Measurements from ENCODE around the gene ACE. TPM values are rescaled to one million over a fixed set of nuclear protein-coding genes. Genes with fewer than 3 reads are reported as not detected.

The ACE gene
- total RNA-seq, 4 donors from 2014 or later: 3.1 to 5.8 (median 4.2) TPM

- Histone ChIP-seq H3K4me1 (peaks cover 0 to 5% (median 0%) of the 10 kb centered on the region in 3 donors), H3K27ac (no peak overlapping the region), H3K4me3 (no peak overlapping the region), H3K36me3 (no peaks in the 10 kb centered on the region), H3K27me3 (peaks cover 0 to 64% (median 0%) of the 10 kb centered on the region in 4 donors), H3K9me3 (no peaks in the 10 kb centered on the region)
- DNase-seq: no peak
- intact Hi-C loops (cut with DNase I): no loop called here
- WGBS, 2 donors: 100% methylated on average over 1 to 2 of the region's 3 CpGs
- TF ChIP-seq, protein P1, sequence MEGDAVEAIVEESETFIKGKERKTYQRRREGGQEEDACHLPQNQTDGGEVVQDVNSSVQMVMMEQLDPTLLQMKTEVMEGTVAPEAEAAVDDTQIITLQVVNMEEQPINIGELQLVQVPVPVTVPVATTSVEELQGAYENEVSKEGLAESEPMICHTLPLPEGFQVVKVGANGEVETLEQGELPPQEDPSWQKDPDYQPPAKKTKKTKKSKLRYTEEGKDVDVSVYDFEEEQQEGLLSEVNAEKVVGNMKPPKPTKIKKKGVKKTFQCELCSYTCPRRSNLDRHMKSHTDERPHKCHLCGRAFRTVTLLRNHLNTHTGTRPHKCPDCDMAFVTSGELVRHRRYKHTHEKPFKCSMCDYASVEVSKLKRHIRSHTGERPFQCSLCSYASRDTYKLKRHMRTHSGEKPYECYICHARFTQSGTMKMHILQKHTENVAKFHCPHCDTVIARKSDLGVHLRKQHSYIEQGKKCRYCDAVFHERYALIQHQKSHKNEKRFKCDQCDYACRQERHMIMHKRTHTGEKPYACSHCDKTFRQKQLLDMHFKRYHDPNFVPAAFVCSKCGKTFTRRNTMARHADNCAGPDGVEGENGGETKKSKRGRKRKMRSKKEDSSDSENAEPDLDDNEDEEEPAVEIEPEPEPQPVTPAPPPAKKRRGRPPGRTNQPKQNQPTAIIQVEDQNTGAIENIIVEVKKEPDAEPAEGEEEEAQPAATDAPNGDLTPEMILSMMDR (IDR thresholded peaks at IDR 0.05): no peak
- TF ChIP-seq POLR2A (IDR thresholded peaks at IDR 0.05): no peak
Observed at GRCh38 chr17:63506627-63507026, 29.8 kb downstream of the ACE start.

GRCh38 chr17:63511331-63511730 lies 34.5 kb downstream of the ACE start:
- Histone ChIP-seq H3K36me3 (no peaks in the 10 kb centered on the region), H3K4me3 (no peak overlapping the region), H3K27ac (no peak overlapping the region), H3K27me3 (peaks cover 0 to 29% (median 0%) of the 10 kb centered on the region in 4 donors), H3K4me1 (no peaks in the 10 kb centered on the region), H3K9me3 (no peaks in the 10 kb centered on the region)
- 84 to 90% methylated on average over 5 to 8 of the region's 8 CpGs for WGBS, 2 donors
- intact Hi-C loops (cut with DNase I): no loop called here
- no peak for TF ChIP-seq POLR2A (IDR thresholded peaks at IDR 0.05)
- TF ChIP-seq, protein P1 (IDR thresholded peaks at IDR 0.05): no peak
- no peak for DNase-seq

DNA sequence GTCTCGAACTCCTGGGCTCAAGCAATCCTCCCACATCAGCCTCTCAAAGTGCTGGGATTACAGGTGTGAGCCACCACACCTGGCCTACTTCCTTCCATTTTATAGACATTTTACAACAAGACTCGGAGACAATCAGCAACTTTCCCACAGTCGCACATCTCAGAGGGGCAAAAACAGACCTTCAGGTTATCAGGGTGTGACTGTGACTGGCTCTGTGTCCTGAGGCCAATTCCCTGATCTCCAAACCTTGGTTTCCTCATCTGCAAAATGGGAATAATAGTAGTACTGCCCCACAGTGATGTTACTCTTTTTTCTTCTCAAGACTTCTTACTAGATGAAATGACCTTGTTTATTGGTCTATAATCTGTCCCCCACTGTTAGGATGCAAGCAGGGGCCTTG lies 35.5 kb downstream of the ACE start:
- intact Hi-C loops (cut with DNase I): no loop called here
- Histone ChIP-seq H3K27me3 (peaks cover 0 to 27% (median 0%) of the 10 kb centered on the region in 4 donors), H3K4me1 (no peaks in the 10 kb centered on the region), H3K27ac (no peak overlapping the region), H3K36me3 (no peaks in the 10 kb centered on the region), H3K9me3 (no peaks in the 10 kb centered on the region), H3K4me3 (no peak overlapping the region)
- 89 to 94% methylated on average over 2 to 3 of the region's 3 CpGs for WGBS, 2 donors
- no peak for DNase-seq
- no peak for TF ChIP-seq POLR2A (IDR thresholded peaks at IDR 0.05)
- TF ChIP-seq, protein P1 (IDR thresholded peaks at IDR 0.05): no peak

DNA sequence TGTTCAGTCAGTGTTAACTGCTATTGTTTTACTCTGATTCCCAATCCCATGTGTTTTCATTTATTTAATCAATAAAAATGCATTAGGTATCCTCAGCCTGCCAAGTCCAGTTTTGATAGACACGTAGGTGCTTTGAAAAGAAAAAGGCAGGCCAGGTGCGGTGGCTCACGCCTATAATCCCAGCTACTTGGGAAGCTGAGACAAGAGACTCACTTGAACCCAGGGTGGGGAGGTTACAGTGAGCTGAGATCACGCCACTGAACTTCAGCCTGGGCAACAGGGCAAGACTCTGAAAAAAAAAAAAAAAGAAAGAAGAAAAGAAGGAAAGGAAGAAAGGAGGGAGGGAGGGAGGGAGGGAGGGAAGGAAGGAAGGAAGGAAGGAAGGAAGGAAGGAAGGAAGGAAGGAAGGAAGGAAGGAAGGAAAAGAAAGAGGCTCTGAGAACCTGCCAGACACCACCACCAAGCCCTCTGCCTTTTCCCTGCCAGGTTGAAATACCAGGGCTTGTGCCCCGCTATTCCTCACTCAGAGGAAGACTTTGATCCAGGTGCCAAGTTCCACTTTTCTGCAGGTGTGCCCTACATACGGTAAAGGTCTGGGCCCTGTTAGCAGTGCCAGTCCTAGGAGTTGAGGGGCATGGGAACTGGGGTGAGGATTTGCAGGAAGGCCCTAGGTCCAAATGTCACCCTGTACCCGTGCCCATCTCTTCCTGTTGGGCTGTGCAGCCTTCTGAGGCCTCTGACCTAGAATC lies 36.2 kb downstream of the ACE start:
- WGBS, 2 donors: 53 to 73% methylated on average over 6 of the region's 7 CpGs
- H3K27ac ChIP-seq: no peak overlapping the region
- H3K9me3 ChIP-seq: no peaks in the 10 kb centered on the region
- no peak for DNase-seq
- H3K27me3 ChIP-seq: peaks cover 0 to 27% (median 0%) of the 10 kb centered on the region in 4 donors
- intact Hi-C loops (cut with DNase I): no loop called here
- no peaks in the 10 kb centered on the region for H3K36me3 ChIP-seq
- H3K4me1 ChIP-seq: no peaks in the 10 kb centered on the region
- no peak overlapping the region for H3K4me3 ChIP-seq
- no peak for TF ChIP-seq POLR2A (IDR thresholded peaks at IDR 0.05)
- TF ChIP-seq, protein P1 (IDR thresholded peaks at IDR 0.05): no peak

GRCh38 chr17:63514477-63514876 lies 37.6 kb downstream of the ACE start:
- intact Hi-C loops (cut with DNase I): no loop called here
- Histone ChIP-seq H3K27me3 (peaks cover 0 to 26% (median 0%) of the 10 kb centered on the region in 4 donors), H3K36me3 (no peaks in the 10 kb centered on the region), H3K4me1 (no peaks in the 10 kb centered on the region), H3K4me3 (no peak overlapping the region), H3K27ac (no peak overlapping the region), H3K9me3 (no peaks in the 10 kb centered on the region)
- 73 to 79% methylated on average over 3 of the region's 3 CpGs for WGBS, 2 donors
- no peak for DNase-seq
- no peak for TF ChIP-seq POLR2A (IDR thresholded peaks at IDR 0.05)
- TF ChIP-seq, protein P1 (IDR thresholded peaks at IDR 0.05): no peak

Measured in esophagus squamous epithelium (tissue), 5 donors.